H1 (cell line): Measurements from ENCODE around the gene CRELD1. TPM values are rescaled to one million over a fixed set of nuclear protein-coding genes. Genes with fewer than 3 reads are reported as not detected.

Experiments used
- CTCF ChIA-PET: fragments of 300-600 bp; sonication (Branson Sonifier 250); formaldehyde crosslinking; loops from one replicate; lab custom pipeline; 2021; ENCODE audit not compliant: partially characterized antibody; lab: Charles Lee
- POLR2A ChIA-PET: fragments of 300-600 bp; sonication (Branson Sonifier 250); formaldehyde crosslinking; loops from one replicate; lab custom pipeline; 2021; ENCODE audit warnings: inconsistent platforms; ENCODE audit not compliant: partially characterized antibody; lab: Charles Lee
- DNase-seq, 2 experiments: peaks; one replicate each; pipeline versions ENCODE4 v3.0.0 to v3.0.0-alpha.2; 2010 to 2022; ENCODE audit warnings: low spot score in 2 of 2, low read depth in 1 of 2, mixed read lengths in 1 of 2
- FAIRE-seq: peaks from 2 replicates; lab custom pipeline; 2011; peaks lifted over from hg19 to GRCh38; lab: Jason Lieb, UNC
- H2AFZ ChIP-seq: 2 replicates; pipeline ENCODE4 v1.8.1; 2012; ENCODE audit warnings: low read length, inconsistent platforms
- H2AK5ac ChIP-seq: 2 replicates; pipeline ENCODE4 v1.6.1; 2013; ENCODE audit warnings: low read depth, low read length
- H2BK120ac ChIP-seq: replicated peaks from 2 replicates; pipeline ENCODE3; 2013; ENCODE audit warnings: low read depth, low read length, inconsistent platforms
- H2BK12ac ChIP-seq: 2 replicates; pipeline ENCODE4 v1.6.1; 2013; ENCODE audit warnings: low read depth, low read length
- H2BK15ac ChIP-seq: 2 replicates; pipeline ENCODE4 v1.6.1; 2013; ENCODE audit warnings: low read length
- H2BK20ac ChIP-seq: 2 replicates; pipeline ENCODE4 v1.6.1; 2013; ENCODE audit warnings: low read length
- H2BK5ac ChIP-seq: 2 replicates; pipeline ENCODE4 v1.6.1; 2013; ENCODE audit warnings: low read depth, low read length
- H3K14ac ChIP-seq: 2 replicates; pipeline ENCODE4 v1.6.1; 2013; ENCODE audit warnings: inconsistent platforms; ENCODE audit not compliant: insufficient read length
- H3K18ac ChIP-seq: 2 replicates; pipeline ENCODE4 v1.6.1; 2013; ENCODE audit warnings: low read length; ENCODE audit errors: extremely low read depth
- H3K23ac ChIP-seq: 2 replicates; pipeline ENCODE4 v1.6.1; 2013; ENCODE audit warnings: inconsistent platforms; ENCODE audit not compliant: insufficient read length
- H3K23me2 ChIP-seq: 2 replicates; pipeline ENCODE4 v1.6.1; 2013; ENCODE audit warnings: low read depth, low read length
- H3K27ac ChIP-seq: 2 replicates; pipeline ENCODE4 v1.6.1; 2011; ENCODE audit warnings: low read depth, low read length, inconsistent platforms
- H3K27me3 ChIP-seq, 4 experiments: replicated peaks in 1 of 4; 1 replicate in 1 of 4; 2 replicates in 3 of 4; pipeline versions ENCODE4 v1.6.1 to v1.8.1; 2011 to 2013; ENCODE audit warnings: low read length in 3 of 4, mild to moderate bottlenecking in 3 of 4, inconsistent platforms in 2 of 4, mixed read lengths in 2 of 4, moderate library complexity in 1 of 4; ENCODE audit not compliant: control insufficient read depth in 3 of 4, insufficient read depth in 3 of 4; ENCODE audit errors: extremely low read depth in 1 of 4
- H3K36me3 ChIP-seq, 4 experiments: 2 replicates each; pipeline versions ENCODE4 v1.6.1 to v1.8.1; 2011 to 2013; ENCODE audit warnings: mild to moderate bottlenecking in 4 of 4, low read length in 3 of 4, moderate library complexity in 2 of 4, control low read depth in 1 of 4, inconsistent platforms in 1 of 4; ENCODE audit not compliant: insufficient read depth in 4 of 4, control insufficient read depth in 2 of 4
- H3K4ac ChIP-seq: replicated peaks from 2 replicates; pipeline ENCODE3; 2013; ENCODE audit warnings: low read length, low read depth, mixed read lengths, inconsistent platforms; ENCODE audit not compliant: insufficient read length
- H3K4me1 ChIP-seq, 4 experiments: replicated peaks in 1 of 4; 1 replicate in 1 of 4; 2 replicates in 3 of 4; pipeline versions ENCODE4 v1.6.1 to v1.8.1; 2011 to 2013; ENCODE audit warnings: low read length in 3 of 4, inconsistent platforms in 2 of 4, mixed read lengths in 1 of 4; ENCODE audit not compliant: insufficient read depth in 4 of 4, control insufficient read depth in 3 of 4
- H3K4me2 ChIP-seq, 2 experiments: 2 replicates each; pipeline versions ENCODE4 v1.6.1 to v1.8.1; 2011 to 2013; ENCODE audit warnings: low read depth in 2 of 2, low read length in 2 of 2, control low read depth in 1 of 2, inconsistent platforms in 1 of 2, mild to moderate bottlenecking in 1 of 2; ENCODE audit not compliant: insufficient read depth in 1 of 2
- H3K4me3 ChIP-seq, 4 experiments: fragments of 200-600, 300-600 bp in 1 of 4; sonication (generic), shearing (Covaris generic), sonication (Bioruptor Twin) in 1 of 4; 2 replicates each; pipeline versions ENCODE4 v1.5.1 to v1.8.1; 2011 to 2016; ENCODE audit warnings: low read length in 4 of 4, low read depth in 3 of 4, control low read depth in 2 of 4, inconsistent platforms in 2 of 4, mild to moderate bottlenecking in 2 of 4, mixed read lengths in 1 of 4, moderate library complexity in 1 of 4; ENCODE audit not compliant: insufficient read depth in 2 of 4; ENCODE audit errors: extremely low read depth in 1 of 4
- H3K56ac ChIP-seq: replicated peaks from 2 replicates; pipeline ENCODE3; 2013; ENCODE audit warnings: low read depth, mild to moderate bottlenecking, mixed read lengths, low read length, inconsistent platforms; ENCODE audit not compliant: insufficient read length
- H3K79me1 ChIP-seq: 2 replicates; pipeline ENCODE4 v1.6.1; 2013; ENCODE audit warnings: low read depth, low read length, control low read depth
- H3K79me2 ChIP-seq, 2 experiments: 2 replicates each; pipeline versions ENCODE4 v1.6.1 to v1.8.1; 2012 to 2013; ENCODE audit warnings: low read length in 2 of 2, mild to moderate bottlenecking in 2 of 2, inconsistent platforms in 1 of 2; ENCODE audit not compliant: insufficient read depth in 2 of 2, control insufficient read depth in 1 of 2
- H3K9ac ChIP-seq, 4 experiments: replicated peaks in 1 of 4; 1 replicate in 1 of 4; 2 replicates in 3 of 4; pipeline versions ENCODE4 v1.6.1 to v1.8.1; 2011 to 2013; ENCODE audit warnings: low read depth in 3 of 4, low read length in 3 of 4, control low read depth in 2 of 4, mild to moderate bottlenecking in 2 of 4, moderate library complexity in 2 of 4, inconsistent platforms in 1 of 4; ENCODE audit errors: extremely low read depth in 1 of 4
- H3K9me3 ChIP-seq, 2 experiments: 2 replicates each; pipeline versions ENCODE4 v1.6.1 to v1.8.1; 2012 to 2013; ENCODE audit warnings: mild to moderate bottlenecking in 2 of 2, moderate library complexity in 2 of 2, control low read depth in 1 of 2, inconsistent platforms in 1 of 2, low read depth in 1 of 2, low read length in 1 of 2, mixed read lengths in 1 of 2; ENCODE audit not compliant: insufficient read depth in 2 of 2
- H4K20me1 ChIP-seq, 2 experiments: replicated peaks in 1 of 2; 2 replicates each; pipeline versions ENCODE3 to v1.8.1; 2011 to 2013; ENCODE audit warnings: inconsistent platforms in 2 of 2, low read length in 2 of 2, mild to moderate bottlenecking in 1 of 2; ENCODE audit not compliant: insufficient read depth in 2 of 2, control insufficient read depth in 1 of 2
- H4K5ac ChIP-seq: 2 replicates; pipeline ENCODE4 v1.6.1; 2013; ENCODE audit warnings: low read length, low read depth, mixed read lengths, inconsistent platforms; ENCODE audit not compliant: insufficient read length
- H4K8ac ChIP-seq: 2 replicates; pipeline ENCODE4 v1.8.0; 2013; ENCODE audit warnings: mild to moderate bottlenecking, moderate library complexity, low read length, inconsistent platforms; ENCODE audit not compliant: insufficient read depth; ENCODE audit errors: extremely low read depth
- H4K91ac ChIP-seq: replicated peaks from 2 replicates; pipeline ENCODE3; 2013; ENCODE audit warnings: low read length, mixed read lengths, inconsistent platforms; ENCODE audit not compliant: insufficient read length
- TEAD4 ChIP-seq: IDR thresholded peaks from 2 replicates; pipeline ENCODE4 v1.6.1; 2012; ENCODE audit warnings: low read depth, low read length, inconsistent platforms, mixed read lengths
- WGBS, 2 experiments: shearing (Covaris generic) in 1 of 2; methylation state at CpG; one replicate each; pipeline versions ENCODE4 v1.1.6 to v1.1.7; 2013 to 2015; ENCODE audit warnings: low lambda C conversion rate in 2 of 2, mixed read lengths in 2 of 2, inconsistent platforms in 1 of 2, low coverage in 1 of 2, missing lambda C conversion rate in 1 of 2; ENCODE audit not compliant: insufficient replicate concordance in 2 of 2, insufficient coverage in 1 of 2, insufficient read length in 1 of 2; ENCODE audit errors: extremely low coverage in 1 of 2, missing lambda C conversion rate in 1 of 2; 5-methylcytosine and 5-hydroxymethylcytosine counted together
- polyA plus RNA-seq, 7 experiments: library from polyadenylated mRNA; depleted of rRNA in 3 of 7; stranded (reverse) in 5 of 7; unstranded in 2 of 7; fragments of >200 nt in 5 of 7; fragments of 200-250 nt in 2 of 7; gene quantifications; 1 replicate in 5 of 7; 2 replicates in 1 of 7; 4 replicates in 1 of 7; pipeline versions ENCODE4 v1.2.1 to v1.2.3, GENCODE V29; 2011 to 2013; ENCODE audit warnings: missing spikeins in 2 of 7, mixed read lengths in 2 of 7
- total RNA-seq: library from RNA; stranded (reverse); fragmentation: NEBNext Ultra II Directional; extraction: Animal tissue kit (Norgen Biotek cat#: 25700); gene quantifications from 2 replicates; pipeline ENCODE4 v1.2.1, GENCODE V29; 2021

CRELD1 gene
- total and polyA plus RNA-seq, 2 of the 8 experiments (the other 6 are each of a cell fraction or from before 2014, with no cell fraction given): 12.9 to 15.1 TPM

DNA sequence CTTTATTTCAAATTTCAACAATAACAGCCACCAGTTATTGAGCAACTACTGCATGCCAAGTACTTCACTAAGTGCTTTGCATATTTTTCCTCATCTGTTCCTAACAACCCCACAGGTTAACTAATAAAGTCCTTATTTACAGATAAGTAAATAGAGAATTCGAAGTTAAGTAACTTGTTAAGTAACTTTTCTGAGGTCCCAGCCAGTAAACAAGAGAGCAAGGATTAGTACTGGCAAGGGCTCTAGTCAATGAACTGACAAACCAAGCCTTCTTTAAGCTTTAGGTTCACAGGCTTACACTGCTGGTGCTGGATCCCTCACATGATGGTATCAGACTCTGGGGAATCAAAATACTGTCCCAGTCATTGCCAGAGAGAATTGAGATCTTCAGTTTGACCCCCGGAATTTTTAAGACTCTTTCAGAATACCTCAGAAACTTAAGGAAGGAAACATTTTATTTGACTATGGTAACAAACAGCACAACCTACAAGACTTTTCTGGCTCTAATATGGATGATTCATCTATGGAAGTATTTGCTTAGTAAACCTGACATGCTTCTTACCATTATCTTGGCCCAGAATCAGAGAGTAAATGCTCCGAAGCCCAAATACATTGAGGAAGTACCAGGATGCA is 36.5 kb downstream of the CRELD1 start:
- Histone ChIP-seq H4K5ac (no peak overlapping the region), H3K23ac (no peak overlapping the region), H2BK12ac (no peak overlapping the region), H3K27me3 (no peaks in the 10 kb centered on the region), H3K9ac (no peak overlapping the region), H2BK20ac (no peak overlapping the region), H3K56ac (no peak overlapping the region), H3K36me3 (peaks cover 2 to 42% (median 26%) of the 10 kb centered on the region in 4 experiments; a peak in 7 of 8 replicates), H3K4me1 (no peaks in the 10 kb centered on the region), H3K4me3 (no peak overlapping the region), H3K18ac (no peak overlapping the region), H2AFZ (no peak overlapping the region), H3K27ac (no peak overlapping the region), H4K8ac (no peak overlapping the region), H3K9me3 (no peaks in the 10 kb centered on the region), H2AK5ac (no peak overlapping the region), H4K91ac (no peak overlapping the region), H3K79me1 (no peaks in the 10 kb centered on the region), H3K14ac (no peak overlapping the region), H2BK5ac (no peak overlapping the region), H3K23me2 (no peaks in the 10 kb centered on the region), H2BK120ac (no peak overlapping the region), H3K4ac (no peak overlapping the region), H3K79me2 (no peaks in the 10 kb centered on the region), H3K4me2 (no peak overlapping the region), H4K20me1 (peaks cover 0 to 1% of the 10 kb centered on the region in 2 experiments), H2BK15ac (no peak overlapping the region)
- POLR2A ChIA-PET: interaction anchor here (0.6 to 1.6 kb wide), 2 partner anchors 13 to 36 kb away, joined by 3 read pairs; no protein-coding TSS in a partner anchor
- CTCF ChIA-PET: interaction anchor here (0.9 kb wide), 1 partner anchor 24 kb away, joined by 3 read pairs; no protein-coding TSS in a partner anchor
- 86% methylated on average over 3 of the region's 3 CpGs; no CpG with 5 or more reads in 1 of the 2 experiments for WGBS, 2 experiments
- DNase-seq (no peak), FAIRE-seq (no peak)
- no peak for TF ChIP-seq TEAD4
